B cell (primary cell): Measurements from ENCODE around the gene SLC25A38. TPM values are rescaled to one million over a fixed set of nuclear protein-coding genes. Genes with fewer than 3 reads are reported as not detected.

Experiments
- ATAC-seq: fragments of 200-7000 bp; cut with Tn5 transposase; one replicate; pipeline ENCODE4 v1.10.0; 2021; ENCODE audit warnings: low read depth, mild to moderate bottlenecking, moderate number of reproducible peaks, moderate library complexity
- CTCF ChIA-PET: fragments of 350-600 bp; sonication (Branson Sonifier 250); formaldehyde crosslinking; loops from one replicate; lab custom pipeline; 2021; ENCODE audit warnings: antibody characterized with exemption, inconsistent platforms; lab: Charles Lee
- POLR2A ChIA-PET: fragments of 350-600 bp; sonication (Branson Sonifier 250); formaldehyde crosslinking; loops from one replicate; lab custom pipeline; 2021; ENCODE audit warnings: antibody characterized with exemption; lab: Charles Lee
- DNase-seq: peaks from one replicate; pipeline ENCODE4 v3.0.0; 2013
- H2AFZ ChIP-seq: 2 replicates; pipeline ENCODE4 v1.6.1; 2012; ENCODE audit warnings: mild to moderate bottlenecking, low read depth, low read length; ENCODE audit not compliant: insufficient read depth, poor library complexity, severe bottlenecking
- H3K27ac ChIP-seq, 2 donors: 1 replicate in 1 of 2; 2 replicates in 1 of 2; pipeline ENCODE4 v1.5.1; 2012 to 2013; ENCODE audit warnings: low read length in 2 of 2, mild to moderate bottlenecking in 2 of 2, moderate library complexity in 1 of 2
- H3K27me3 ChIP-seq, 4 experiments: fragments of 200-600 bp in 1 of 4; sonication (generic) in 1 of 4; replicated peaks in 1 of 4; 1 replicate in 2 of 4; 2 replicates in 2 of 4; pipeline versions ENCODE4 v1.6.1 to v1.7.0; 2013 to 2016; ENCODE audit warnings: low read length in 3 of 4, mild to moderate bottlenecking in 2 of 4, mixed read lengths in 1 of 4, moderate library complexity in 1 of 4; ENCODE audit not compliant: insufficient read depth in 4 of 4, control insufficient read depth in 3 of 4; ENCODE audit errors: control extremely low read depth in 1 of 4
- H3K36me3 ChIP-seq, 2 experiments: replicated peaks in 1 of 2; 1 replicate in 1 of 2; 2 replicates in 1 of 2; pipeline versions ENCODE4 v1.6.1 to v1.7.1; 2013; ENCODE audit warnings: low read length in 1 of 2; ENCODE audit not compliant: insufficient read depth in 2 of 2, control insufficient read depth in 1 of 2; ENCODE audit errors: control extremely low read depth in 1 of 2, extremely low read depth in 1 of 2
- H3K4me1 ChIP-seq, 2 donors: fragments of 200-600 bp in 1 of 2; sonication (generic) in 1 of 2; 1 replicate in 1 of 2; 2 replicates in 1 of 2; pipeline versions ENCODE4 v1.5.1 to v1.6.1; 2013 to 2017; ENCODE audit warnings: low read length in 2 of 2; ENCODE audit not compliant: control insufficient read depth in 2 of 2, insufficient read depth in 2 of 2
- H3K4me2 ChIP-seq: replicated peaks from 2 replicates; pipeline ENCODE3; 2012; ENCODE audit warnings: mild to moderate bottlenecking, low read depth, low read length; ENCODE audit not compliant: poor library complexity, severe bottlenecking
- H3K4me3 ChIP-seq, 5 experiments: fragments of 200-600 bp in 1 of 5; sonication (generic) in 1 of 5; 1 replicate in 3 of 5; 2 replicates in 2 of 5; pipeline versions ENCODE4 v1.5.1 to v1.7.0; 2011 to 2016; ENCODE audit warnings: low read length in 4 of 5, mild to moderate bottlenecking in 4 of 5, low read depth in 2 of 5, control low read depth in 1 of 5, moderate library complexity in 1 of 5; ENCODE audit not compliant: insufficient read depth in 1 of 5; ENCODE audit errors: control extremely low read depth in 1 of 5, extremely low read depth in 1 of 5
- H3K79me2 ChIP-seq: fragments of 200-600 bp; sonication (generic); one replicate; pipeline ENCODE4 v1.6.0; 2016; ENCODE audit warnings: low read length; ENCODE audit not compliant: control insufficient read depth, insufficient read depth
- H3K9ac ChIP-seq: fragments of 200-600 bp; sonication (generic); 2 replicates; pipeline ENCODE4 v1.6.1; 2017; ENCODE audit warnings: mild to moderate bottlenecking, low read length, moderate library complexity
- H3K9me3 ChIP-seq, 3 donors: one replicate each; pipeline versions ENCODE4 v1.6.1 to v1.7.1; 2013; ENCODE audit warnings: low read length in 2 of 3; ENCODE audit not compliant: control insufficient read depth in 2 of 3, insufficient read depth in 1 of 3; ENCODE audit errors: control extremely low read depth in 1 of 3
- H4K20me1 ChIP-seq: 2 replicates; pipeline ENCODE4 v1.6.0; 2012; ENCODE audit warnings: mild to moderate bottlenecking, low read length; ENCODE audit not compliant: insufficient read depth, control insufficient read depth, poor library complexity, severe bottlenecking
- H3K27ac Mint-ChIP-seq: one replicate; pipeline ENCODE4 v1.8.0; 2021; ENCODE audit warnings: mixed read lengths
- H3K27me3 Mint-ChIP-seq: one replicate; pipeline ENCODE4 v1.8.0; 2021; ENCODE audit warnings: mixed read lengths
- H3K4me1 Mint-ChIP-seq: one replicate; pipeline ENCODE4 v1.8.0; 2021; ENCODE audit warnings: mixed read lengths
- H3K4me3 Mint-ChIP-seq: one replicate; pipeline ENCODE4 v1.8.0; 2021; ENCODE audit warnings: mixed read lengths
- H3K9me3 Mint-ChIP-seq: one replicate; pipeline ENCODE4 v1.8.0; 2022; ENCODE audit warnings: mixed read lengths; ENCODE audit not compliant: insufficient read depth
- EZH2 ChIP-seq: IDR thresholded peaks from 2 replicates; pipeline ENCODE4 v1.6.1; 2012; ENCODE audit warnings: borderline replicate concordance, low read depth, mild to moderate bottlenecking, moderate library complexity, low read length; ENCODE audit not compliant: insufficient read depth, poor library complexity, severe bottlenecking
- WGBS: methylation state at CpG from one replicate; pipeline ENCODE4 v1.1.5; 2013; ENCODE audit warnings: missing lambda C conversion rate; ENCODE audit not compliant: insufficient coverage; 5-methylcytosine and 5-hydroxymethylcytosine counted together
- intact Hi-C: fragments of 100-400 bp; cut with micrococcal nuclease; formaldehyde crosslinking; loops from one replicate; pipeline ENCODE4 v1.10.0; 2022
- polyA plus RNA-seq: library from polyadenylated mRNA; depleted of rRNA; stranded (reverse); fragments of >200 nt; gene quantifications from 2 replicates; pipeline ENCODE4 v1.2.3, GENCODE V29; 2012
- total RNA-seq, 2 donors: library from RNA; stranded (reverse); fragments of 120-200 nt in 1 of 2; gene quantifications; 1 replicate in 1 of 2; 2 replicates in 1 of 2; pipeline versions ENCODE4 v1.2.3 to v1.2.4, GENCODE V29; 2013 to 2022
- TF ChIP-seq, protein P1 (sequence below): fragments of 200-600 bp; IDR thresholded peaks from one replicate; pipeline ENCODE4 v1.8.0; 2022; ENCODE audit warnings: antibody characterized with exemption, mild to moderate bottlenecking

The SLC25A38 gene
- total and polyA plus RNA-seq, 2 donors (not counting 1 experiment from before 2014, with no cell fraction given): 45.5 to 53.0 TPM

DNA sequence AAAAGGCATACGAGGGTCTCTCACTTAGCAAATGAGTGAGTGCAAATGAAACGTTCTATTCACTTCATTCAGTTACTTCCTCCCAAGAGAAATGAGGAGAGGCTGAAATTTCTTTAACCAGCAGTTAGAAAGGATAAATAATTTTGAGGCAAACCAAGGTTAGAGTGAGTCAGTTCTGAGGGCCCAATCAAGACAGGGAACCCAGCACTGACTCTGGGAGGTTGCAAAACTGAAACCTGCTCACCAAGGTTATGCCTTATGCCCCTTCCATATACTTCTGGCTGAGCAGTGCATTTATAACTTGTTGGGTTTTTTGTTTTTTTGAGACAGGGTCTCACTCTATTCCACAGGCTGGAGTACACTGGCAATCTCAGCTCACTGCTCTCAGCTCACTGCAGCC lies 18.8 kb downstream of the SLC25A38 start:
- H3K27ac Mint-ChIP-seq: no peak overlapping the region
- ATAC-seq (no peak), DNase-seq (no peak)
- no peaks in the 10 kb centered on the region for H3K9me3 Mint-ChIP-seq
- POLR2A ChIA-PET: interaction anchor here (0.8 kb wide), 1 partner anchor 12 kb away, joined by 3 read pairs; no protein-coding TSS in a partner anchor
- Histone ChIP-seq H3K27ac (no peak overlapping the region), H3K9me3 (no peaks in the 10 kb centered on the region), H3K4me2 (no peak overlapping the region), H3K4me3 (no peak overlapping the region), H3K79me2 (peaks cover 9% of the 10 kb centered on the region), H2AFZ (no peak overlapping the region), H4K20me1 (no peaks in the 10 kb centered on the region), H3K27me3 (no peaks in the 10 kb centered on the region), H3K4me1 (peaks cover 0 to 8% of the 10 kb centered on the region in 2 donors), H3K36me3 (peaks cover 2 to 25% of the 10 kb centered on the region in 2 experiments), H3K9ac (no peak overlapping the region)
- H3K4me1 Mint-ChIP-seq: peaks cover 6% of the 10 kb centered on the region
- no peaks in the 10 kb centered on the region for H3K27me3 Mint-ChIP-seq
- CTCF ChIA-PET: no interaction called here
- no CpG with 5 or more reads among the region's 2 CpGs for WGBS
- H3K4me3 Mint-ChIP-seq: no peak overlapping the region
- TF ChIP-seq, protein P1, sequence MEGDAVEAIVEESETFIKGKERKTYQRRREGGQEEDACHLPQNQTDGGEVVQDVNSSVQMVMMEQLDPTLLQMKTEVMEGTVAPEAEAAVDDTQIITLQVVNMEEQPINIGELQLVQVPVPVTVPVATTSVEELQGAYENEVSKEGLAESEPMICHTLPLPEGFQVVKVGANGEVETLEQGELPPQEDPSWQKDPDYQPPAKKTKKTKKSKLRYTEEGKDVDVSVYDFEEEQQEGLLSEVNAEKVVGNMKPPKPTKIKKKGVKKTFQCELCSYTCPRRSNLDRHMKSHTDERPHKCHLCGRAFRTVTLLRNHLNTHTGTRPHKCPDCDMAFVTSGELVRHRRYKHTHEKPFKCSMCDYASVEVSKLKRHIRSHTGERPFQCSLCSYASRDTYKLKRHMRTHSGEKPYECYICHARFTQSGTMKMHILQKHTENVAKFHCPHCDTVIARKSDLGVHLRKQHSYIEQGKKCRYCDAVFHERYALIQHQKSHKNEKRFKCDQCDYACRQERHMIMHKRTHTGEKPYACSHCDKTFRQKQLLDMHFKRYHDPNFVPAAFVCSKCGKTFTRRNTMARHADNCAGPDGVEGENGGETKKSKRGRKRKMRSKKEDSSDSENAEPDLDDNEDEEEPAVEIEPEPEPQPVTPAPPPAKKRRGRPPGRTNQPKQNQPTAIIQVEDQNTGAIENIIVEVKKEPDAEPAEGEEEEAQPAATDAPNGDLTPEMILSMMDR: no peak
- no peak for TF ChIP-seq EZH2
- intact Hi-C loops: no loop called here

DNA sequence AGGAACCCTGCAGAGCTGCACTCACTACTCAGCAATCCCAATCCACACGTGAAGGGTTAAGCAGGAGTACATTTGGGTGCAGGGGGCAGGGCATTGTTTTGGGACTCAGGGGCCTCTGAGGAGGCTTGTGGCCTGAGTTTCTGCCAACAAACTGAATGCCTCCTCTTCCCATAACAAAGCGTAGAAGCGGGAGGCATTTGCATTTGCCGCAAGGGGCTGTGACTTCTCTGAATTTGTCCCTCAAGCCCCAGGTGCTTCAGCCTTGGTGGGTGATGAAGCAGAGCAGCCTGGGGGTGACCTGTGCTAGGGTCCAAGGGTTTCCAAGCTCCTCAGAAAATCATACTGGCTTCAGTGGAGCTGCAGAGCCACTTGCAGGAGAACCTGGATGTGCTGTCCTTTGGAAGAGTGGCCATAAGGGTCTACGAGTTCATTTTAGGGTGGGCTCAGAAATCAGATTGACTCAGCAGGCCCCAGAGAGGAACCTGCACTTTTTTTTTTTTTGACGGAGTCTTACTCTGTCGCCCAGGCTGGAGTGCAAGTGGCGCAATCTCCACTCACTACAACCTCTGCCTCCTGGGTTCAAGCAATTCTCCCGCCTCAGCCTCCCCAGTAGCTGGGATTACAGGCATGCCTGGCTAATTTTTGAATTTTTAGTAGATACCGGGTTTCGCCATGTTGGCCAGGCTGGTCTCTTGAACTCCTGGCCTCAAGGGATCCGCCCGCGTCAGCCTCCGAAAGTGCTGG lies 21.9 kb downstream of the SLC25A38 start:
- ChIA-PET POLR2A (interaction anchor here (0.7 to 2.4 kb wide), 3 partner anchors 12 to 41 kb away, joined by 8 to 17 read pairs (median 12); no protein-coding TSS in a partner anchor), CTCF (interaction anchor here (0.6 to 1.6 kb wide), 5 partner anchors 9 to 286 kb away, joined by 3 to 5 read pairs (median 3); no protein-coding TSS in a partner anchor)
- H3K27ac Mint-ChIP-seq: peak overlapping the region; percentile 56
- TF ChIP-seq, protein P1: no peak
- no peak for TF ChIP-seq EZH2
- DNase-seq: no peak
- Histone ChIP-seq H3K27me3 (no peaks in the 10 kb centered on the region), H4K20me1 (peaks cover 29% of the 10 kb centered on the region), H3K9me3 (no peaks in the 10 kb centered on the region), H3K27ac (no peak overlapping the region), H3K4me1 (peaks cover 22 to 31% of the 10 kb centered on the region in 2 donors), H3K9ac (no peak overlapping the region), H3K4me3 (no peak overlapping the region), H3K79me2 (peaks cover 33% of the 10 kb centered on the region), H2AFZ (no peak overlapping the region), H3K36me3 (peaks cover 6 to 27% of the 10 kb centered on the region in 2 experiments), H3K4me2 (no peak overlapping the region)
- no peak overlapping the region for H3K4me3 Mint-ChIP-seq
- 100% methylated on average over 5 of the region's 15 CpGs for WGBS
- intact Hi-C loops: loop anchor here (5.0 kb wide), 1 partner anchor 1268 kb away; the partner anchor contains the start of genes ACAA1 and MYD88
- H3K9me3 Mint-ChIP-seq: no peaks in the 10 kb centered on the region
- H3K4me1 Mint-ChIP-seq: peaks cover 27% of the 10 kb centered on the region
- no peak for ATAC-seq
- H3K27me3 Mint-ChIP-seq: no peaks in the 10 kb centered on the region
